Epithelial cell of esophagus (primary cell): ENCODE measurements around the gene IRF2.

ENCODE experiments used
- DNase-seq: peaks from one replicate; pipeline ENCODE4 v3.0.0; 2010; ENCODE audit warnings: low read depth
- H3K4me3 ChIP-seq: 2 replicates; pipeline ENCODE4 v1.5.1; 2011; ENCODE audit warnings: mild to moderate bottlenecking, low read length, control low read depth
- TF ChIP-seq, protein P1 (sequence below): IDR thresholded peaks from 2 replicates; pipeline ENCODE4 v1.5.1; 2011; ENCODE audit warnings: low read depth, mild to moderate bottlenecking, low read length, control low read depth, inconsistent platforms; ENCODE audit not compliant: insufficient read depth; ENCODE audit errors: missing control alignments

IRF2 gene

DNA sequence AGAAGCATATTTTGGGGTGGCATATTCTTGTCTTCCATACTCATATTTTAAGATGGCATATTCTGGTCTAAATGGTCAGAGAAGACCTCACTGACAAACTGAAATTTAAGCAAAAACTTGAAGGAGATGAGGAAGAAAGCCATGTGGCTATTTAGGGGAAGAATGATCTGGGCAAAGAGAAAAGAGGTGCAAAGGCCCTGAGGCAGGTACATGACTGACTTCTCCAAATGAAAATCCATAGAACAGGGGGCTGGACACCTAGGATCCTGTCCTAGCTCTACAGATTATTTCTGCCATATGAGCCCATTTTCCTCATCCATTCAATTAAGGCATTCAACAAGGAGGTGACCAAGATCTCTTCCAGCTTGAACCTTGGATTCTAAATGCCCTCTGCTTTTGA lies 105.6 kb downstream of the IRF2 start:
- TF ChIP-seq, protein P1, sequence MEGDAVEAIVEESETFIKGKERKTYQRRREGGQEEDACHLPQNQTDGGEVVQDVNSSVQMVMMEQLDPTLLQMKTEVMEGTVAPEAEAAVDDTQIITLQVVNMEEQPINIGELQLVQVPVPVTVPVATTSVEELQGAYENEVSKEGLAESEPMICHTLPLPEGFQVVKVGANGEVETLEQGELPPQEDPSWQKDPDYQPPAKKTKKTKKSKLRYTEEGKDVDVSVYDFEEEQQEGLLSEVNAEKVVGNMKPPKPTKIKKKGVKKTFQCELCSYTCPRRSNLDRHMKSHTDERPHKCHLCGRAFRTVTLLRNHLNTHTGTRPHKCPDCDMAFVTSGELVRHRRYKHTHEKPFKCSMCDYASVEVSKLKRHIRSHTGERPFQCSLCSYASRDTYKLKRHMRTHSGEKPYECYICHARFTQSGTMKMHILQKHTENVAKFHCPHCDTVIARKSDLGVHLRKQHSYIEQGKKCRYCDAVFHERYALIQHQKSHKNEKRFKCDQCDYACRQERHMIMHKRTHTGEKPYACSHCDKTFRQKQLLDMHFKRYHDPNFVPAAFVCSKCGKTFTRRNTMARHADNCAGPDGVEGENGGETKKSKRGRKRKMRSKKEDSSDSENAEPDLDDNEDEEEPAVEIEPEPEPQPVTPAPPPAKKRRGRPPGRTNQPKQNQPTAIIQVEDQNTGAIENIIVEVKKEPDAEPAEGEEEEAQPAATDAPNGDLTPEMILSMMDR = no peak
- H3K4me3 ChIP-seq = no peak overlapping the region
- DNase-seq = no peak

DNA sequence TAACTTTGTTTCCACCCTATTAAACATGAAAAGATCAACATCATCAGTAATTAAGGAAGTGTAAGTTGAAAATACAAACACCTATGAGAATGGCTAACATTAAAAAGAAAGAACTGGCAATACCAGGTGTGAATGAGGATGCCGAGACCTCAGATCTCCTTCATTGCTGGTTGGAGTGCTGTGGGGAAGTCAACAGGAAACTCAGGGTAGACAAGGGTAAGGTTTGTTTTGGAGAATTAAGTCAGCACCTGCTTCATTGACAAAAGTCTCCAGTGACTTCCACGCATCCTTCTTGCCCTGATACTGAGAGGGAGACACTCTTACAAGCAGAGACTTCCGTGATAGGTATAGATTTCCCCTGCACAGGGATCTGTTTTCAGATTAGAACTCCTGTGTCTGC lies 106.1 kb downstream of the IRF2 start:
- no peak for DNase-seq
- H3K4me3 ChIP-seq = no peak overlapping the region
- TF ChIP-seq, protein P1 = no peak

DNA sequence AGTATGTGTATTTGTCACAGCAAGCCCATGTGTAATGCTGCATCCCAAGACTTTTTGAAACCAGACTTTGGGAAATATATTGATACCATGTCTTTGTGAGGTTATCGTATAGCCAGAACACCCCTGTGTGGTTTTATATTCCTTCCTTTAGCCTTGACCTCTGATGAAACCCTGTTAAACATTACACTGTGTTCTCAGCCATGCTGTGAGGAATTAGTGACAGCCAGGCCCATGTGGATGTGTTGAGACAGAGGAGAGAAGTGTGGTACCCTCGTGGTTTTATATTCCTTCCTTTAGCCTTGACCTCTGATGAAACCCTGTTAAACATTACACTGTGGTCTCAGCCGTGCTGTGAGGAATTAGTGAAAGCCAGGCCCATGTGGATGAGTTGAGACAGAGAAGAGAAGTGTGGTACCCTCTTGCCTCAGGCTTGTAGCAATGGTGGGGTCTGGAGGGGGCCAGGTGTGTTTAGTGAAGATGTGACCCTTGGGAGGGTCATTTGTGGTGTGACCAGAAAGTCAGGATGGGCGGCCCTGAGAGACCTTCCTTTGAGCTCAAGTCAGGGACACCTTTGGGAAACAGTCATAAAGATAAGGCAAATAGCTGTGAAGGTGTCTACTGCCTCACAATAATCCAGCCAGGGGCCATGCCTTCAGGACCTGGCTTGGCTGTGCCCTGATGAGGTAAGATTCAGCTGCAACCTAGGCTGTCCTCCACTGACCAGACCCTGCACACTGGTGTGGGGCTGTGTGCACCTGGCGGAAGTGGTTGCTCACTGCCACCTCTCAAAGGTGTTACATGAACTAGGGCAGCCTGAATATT lies 110.0 kb downstream of the IRF2 start:
- no peak for DNase-seq
- no peak overlapping the region for H3K4me3 ChIP-seq
- TF ChIP-seq, protein P1 = no peak

DNA sequence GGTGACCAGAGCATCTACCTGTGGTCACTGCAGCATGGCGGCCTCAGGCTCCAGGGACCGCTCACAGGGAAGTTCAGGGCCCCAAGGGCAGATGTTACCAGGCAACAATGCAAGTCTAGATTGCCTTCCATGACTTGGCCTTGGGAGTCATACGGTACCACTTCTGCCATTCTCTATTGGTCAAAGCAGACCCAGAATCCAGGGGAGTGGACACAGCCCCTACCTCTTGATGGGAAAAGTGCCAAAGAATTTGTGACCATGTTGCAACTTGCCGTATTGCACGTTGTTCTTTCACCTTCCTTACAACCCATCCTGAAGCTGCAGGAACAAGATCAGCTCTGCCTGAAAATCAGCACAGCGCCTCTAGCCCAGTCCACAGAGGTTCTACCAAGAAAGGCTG lies 111.1 kb downstream of the IRF2 start:
- H3K4me3 ChIP-seq = no peak overlapping the region
- DNase-seq = no peak
- TF ChIP-seq, protein P1 = no peak

DNA sequence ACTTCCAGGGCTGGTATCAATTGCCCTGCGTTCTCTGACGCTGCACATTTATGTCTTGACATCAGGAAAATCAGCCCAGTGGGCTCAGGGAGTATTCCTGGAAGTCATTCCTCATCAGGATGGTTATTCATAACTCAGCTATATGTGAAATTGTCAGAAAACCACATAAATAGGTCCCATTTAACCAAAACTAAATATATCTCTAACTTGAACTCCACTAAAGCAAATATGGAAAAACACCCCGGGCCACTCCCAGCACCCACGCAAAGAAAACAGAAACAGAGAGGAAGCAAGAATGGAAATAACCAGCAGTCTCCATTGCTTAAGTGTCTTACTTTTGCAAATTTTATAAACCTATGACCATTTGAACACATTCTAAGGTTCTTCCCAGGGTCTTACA lies 112.0 kb downstream of the IRF2 start:
- H3K4me3 ChIP-seq = no peak overlapping the region
- TF ChIP-seq, protein P1 = no peak
- peak; percentile 28 for DNase-seq

DNA sequence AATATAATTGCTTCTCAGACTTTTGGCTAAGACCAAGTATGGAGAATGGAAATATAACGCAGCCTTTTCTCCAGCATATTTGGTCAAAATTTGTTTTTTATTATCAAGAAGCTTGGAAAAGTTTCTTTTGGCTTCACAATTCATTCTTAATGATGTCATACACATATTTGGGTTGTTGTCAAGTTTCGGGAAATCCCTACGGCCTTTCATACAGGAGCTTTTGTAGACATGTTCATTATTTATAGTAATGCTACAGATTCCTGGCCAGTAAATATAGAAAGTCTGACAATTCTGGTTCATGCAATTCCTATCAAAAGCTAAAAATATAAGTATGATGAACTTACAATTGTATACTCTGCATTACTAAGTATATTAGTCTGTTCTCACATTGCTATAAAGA lies 112.9 kb downstream of the IRF2 start:
- no peak overlapping the region for H3K4me3 ChIP-seq
- no peak for DNase-seq
- TF ChIP-seq, protein P1 = no peak

DNA sequence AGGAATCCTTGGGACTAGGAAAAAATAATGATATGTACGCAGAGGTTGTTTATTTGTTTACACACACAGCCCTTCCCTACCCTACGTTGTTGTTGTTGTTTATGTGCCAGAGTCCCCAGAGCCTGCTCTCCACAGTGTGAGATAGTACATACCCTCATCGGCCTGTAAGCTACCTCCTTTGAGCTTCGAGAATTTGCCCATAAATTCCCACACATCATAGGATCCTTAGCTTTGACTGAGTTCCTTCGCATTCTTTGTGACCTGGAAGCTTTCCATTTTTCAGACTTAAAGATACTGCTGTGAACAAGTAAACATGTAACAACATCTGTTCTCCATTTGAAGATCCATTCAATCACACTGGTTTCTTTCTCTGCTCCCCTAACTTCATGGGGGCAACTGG lies 114.5 kb downstream of the IRF2 start:
- TF ChIP-seq, protein P1 = no peak
- DNase-seq = no peak
- H3K4me3 ChIP-seq = no peak overlapping the region
